GM23338 (cell line): ENCODE measurements around the gene PLCG2. TPM values are rescaled to one million over a fixed set of nuclear protein-coding genes. Genes with fewer than 3 reads are reported as not detected.

ENCODE experiments used
- ATAC-seq: fragments of 200-7000 bp; cut with Tn5 transposase; 3 replicates; pipeline ENCODE4 v1.9.1; 2020
- DNase-seq: peaks from one replicate; pipeline ENCODE4 v3.0.0-alpha.2; 2015; ENCODE audit warnings: low spot score
- H2AFZ ChIP-seq: fragments of 200-600 bp; sonication (generic); 2 replicates; pipeline ENCODE4 v1.8.0; 2016; ENCODE audit warnings: antibody characterized with exemption, mild to moderate bottlenecking, moderate library complexity
- H3F3A ChIP-seq: fragments of 200-600 bp; sonication (generic); replicated peaks from 2 replicates; pipeline ENCODE4 v1.8.0; 2017; ENCODE audit warnings: antibody characterized with exemption, mixed run types, low read depth
- H3K27ac ChIP-seq: fragments of 200-600 bp; sonication (generic); 2 replicates; pipeline ENCODE4 v1.6.1; 2016; ENCODE audit warnings: low read depth
- H3K27me3 ChIP-seq: fragments of 200-600 bp; sonication (generic); 2 replicates; pipeline ENCODE4 v1.8.0; 2016; ENCODE audit warnings: mild to moderate bottlenecking, mixed run types, moderate library complexity; ENCODE audit not compliant: insufficient read depth
- H3K36me3 ChIP-seq: fragments of 200-600 bp; sonication (generic); 2 replicates; pipeline ENCODE4 v1.8.0; 2016; ENCODE audit warnings: mild to moderate bottlenecking; ENCODE audit not compliant: insufficient read depth
- H3K4me1 ChIP-seq: fragments of 200-600 bp; sonication (generic); 2 replicates; pipeline ENCODE4 v1.8.0; 2016; ENCODE audit warnings: mild to moderate bottlenecking, moderate library complexity; ENCODE audit not compliant: insufficient read depth
- H3K4me2 ChIP-seq: fragments of 200-600 bp; sonication (generic); 2 replicates; pipeline ENCODE4 v1.7.1; 2017; ENCODE audit warnings: mixed run types
- H3K4me3 ChIP-seq: fragments of 200-600 bp; sonication (generic); 2 replicates; pipeline ENCODE4 v1.6.1; 2016; ENCODE audit warnings: mixed run types
- H3K79me2 ChIP-seq: fragments of 200-600 bp; sonication (generic); replicated peaks from 2 replicates; pipeline ENCODE4 v1.8.0; 2017; ENCODE audit warnings: mild to moderate bottlenecking; ENCODE audit not compliant: insufficient read depth
- H3K9me2 ChIP-seq: fragments of 200-600 bp; sonication (generic); 2 replicates; pipeline ENCODE4 v1.8.0; 2017; ENCODE audit not compliant: insufficient read depth
- H4K20me1 ChIP-seq: fragments of 200-600 bp; sonication (generic); replicated peaks from 2 replicates; pipeline ENCODE4 v1.8.0; 2017; ENCODE audit warnings: mild to moderate bottlenecking; ENCODE audit not compliant: insufficient read depth
- H3K27ac Mint-ChIP-seq: 2 replicates; pipeline ENCODE4 v1.8.0; 2020; ENCODE audit warnings: inconsistent platforms, mild to moderate bottlenecking, moderate library complexity, mixed read lengths
- H3K27me3 Mint-ChIP-seq: 3 replicates; pipeline ENCODE4 v1.8.0; 2022; ENCODE audit warnings: low read depth, mild to moderate bottlenecking, moderate library complexity, mixed read lengths, inconsistent platforms; ENCODE audit not compliant: insufficient read depth, poor library complexity
- H3K36me3 Mint-ChIP-seq: 3 replicates; pipeline ENCODE4 v1.8.0; 2021; ENCODE audit warnings: low read depth, mild to moderate bottlenecking, inconsistent platforms, moderate library complexity, mixed read lengths
- H3K4me1 Mint-ChIP-seq: 3 replicates; pipeline ENCODE4 v1.8.0; 2020; ENCODE audit warnings: mild to moderate bottlenecking, inconsistent platforms, mixed read lengths
- H3K4me3 Mint-ChIP-seq: 3 replicates; pipeline ENCODE4 v1.8.0; 2021; ENCODE audit warnings: moderate library complexity, mild to moderate bottlenecking, inconsistent platforms, mixed read lengths
- H3K9me3 Mint-ChIP-seq: 3 replicates; pipeline ENCODE4 v1.8.0; 2020; ENCODE audit warnings: moderate library complexity, mild to moderate bottlenecking, inconsistent platforms, mixed read lengths
- CREB1 ChIP-seq: fragments of 250-450 bp; sonication (Bioruptor Pico); IDR thresholded peaks from 2 replicates; pipeline ENCODE4 v1.5.0; 2020; ENCODE audit warnings: low read depth, mild to moderate bottlenecking, moderate library complexity
- EZH2 ChIP-seq: fragments of 200-600 bp; sonication (generic); IDR thresholded peaks from one replicate; pipeline ENCODE4 v1.8.0; 2017; ENCODE audit warnings: antibody characterized with exemption, mild to moderate bottlenecking, low read depth; ENCODE audit not compliant: unreplicated experiment
- EZH2phosphoT487 ChIP-seq: fragments of 200-600 bp; sonication (generic); IDR thresholded peaks from one replicate; pipeline ENCODE4 v1.8.1; 2018; ENCODE audit warnings: antibody characterized with exemption; ENCODE audit not compliant: unreplicated experiment
- JUNB ChIP-seq: IDR thresholded peaks from one replicate; pipeline ENCODE4 v1.6.1; 2016; ENCODE audit warnings: antibody characterized with exemption; ENCODE audit not compliant: unreplicated experiment
- NANOG ChIP-seq: IDR thresholded peaks from 2 replicates; pipeline ENCODE4 v1.6.1; 2016; ENCODE audit warnings: antibody characterized with exemption, borderline replicate concordance
- POLR2AphosphoS5 ChIP-seq: IDR thresholded peaks from 2 replicates; pipeline ENCODE4 v1.6.1; 2016; ENCODE audit warnings: antibody characterized with exemption, low read depth
- STAT1 ChIP-seq: IDR thresholded peaks from one replicate; pipeline ENCODE4 v1.6.1; 2016; ENCODE audit warnings: antibody characterized with exemption; ENCODE audit not compliant: unreplicated experiment
- ZNF114 ChIP-seq: fragments of 250-450 bp; sonication (Bioruptor Pico); IDR thresholded peaks from 2 replicates; pipeline ENCODE4 v1.5.0; 2020; ENCODE audit warnings: mild to moderate bottlenecking, moderate library complexity
- ZNF331 ChIP-seq: fragments of 250-450 bp; sonication (Bioruptor Pico); IDR thresholded peaks from 2 replicates; pipeline ENCODE4 v1.5.0; 2020; ENCODE audit warnings: low read depth, mild to moderate bottlenecking, moderate library complexity
- polyA plus RNA-seq: library from polyadenylated mRNA; unstranded; fragments of >200 nt; fragmentation: Nextera tagmentation; extraction: Ambion mirVana; gene quantifications from 2 replicates; pipeline ENCODE4 v1.2.1, GENCODE V29; 2016
- total RNA-seq: library from RNA; depleted of rRNA; stranded (reverse); fragments of >200 nt; shearing (Covaris generic); gene quantifications from 2 replicates; pipeline ENCODE4 v1.2.3, GENCODE V29; 2014
- TF ChIP-seq, protein P1 (sequence below): IDR thresholded peaks from 2 replicates; pipeline ENCODE4 v1.6.1; 2016; ENCODE audit warnings: antibody characterized with exemption
- TF ChIP-seq, protein P2 (sequence below), 2 experiments: fragments of 200-600 bp in 1 of 2; sonication (generic) in 1 of 2; conservative IDR thresholded peaks; 2 replicates each; pipeline versions ENCODE4 v1.5.1 to v1.6.1; 2016 to 2017; ENCODE audit warnings: antibody characterized with exemption in 2 of 2, low read depth in 2 of 2, mild to moderate bottlenecking in 2 of 2, moderate library complexity in 1 of 2
- TF ChIP-seq, protein P3 (sequence below): IDR thresholded peaks from one replicate; pipeline ENCODE4 v1.6.1; 2018; ENCODE audit warnings: antibody characterized with exemption; ENCODE audit not compliant: unreplicated experiment
- TF ChIP-seq, protein P4 (sequence below): fragments of 250-450 bp; sonication (Bioruptor Pico); IDR thresholded peaks from 2 replicates; pipeline ENCODE4 v1.5.0; 2020; ENCODE audit warnings: mild to moderate bottlenecking, moderate library complexity

PLCG2 gene
- total and polyA plus RNA-seq, 2 experiments from 2014 or later: 2.4 to 5.9 TPM

DNA sequence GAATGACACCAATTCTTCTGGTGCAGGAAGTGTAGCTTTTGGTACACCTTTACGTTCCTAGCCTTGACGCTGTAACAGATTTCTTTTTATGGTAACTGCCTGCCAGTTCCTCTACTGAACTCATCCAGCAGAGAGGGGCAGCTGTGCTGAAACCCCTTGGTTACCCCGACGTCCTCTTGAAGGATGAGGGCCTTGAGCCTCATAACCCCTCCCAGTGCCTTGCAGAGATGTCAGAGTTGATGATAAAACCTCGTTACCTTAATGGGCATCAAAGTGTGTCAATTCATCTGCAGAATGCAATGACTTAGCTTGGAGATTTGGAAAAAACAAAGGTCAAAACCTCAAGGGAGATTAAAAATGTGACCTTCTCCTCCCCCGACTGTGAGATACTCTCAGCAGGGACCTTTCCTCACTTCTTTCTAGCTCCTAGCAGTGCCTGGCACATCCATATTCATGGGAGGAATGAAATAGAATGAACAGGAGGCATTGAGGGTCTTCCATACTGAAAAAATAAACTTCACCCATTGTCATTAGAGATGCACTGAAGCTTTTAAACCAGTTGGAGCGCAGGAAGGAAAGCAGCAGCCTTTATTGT, 163.0 kb downstream of the PLCG2 start:
- Mint-ChIP-seq H3K36me3 (no peaks in the 10 kb centered on the region), H3K27me3 (peaks cover 6% of the 10 kb centered on the region), H3K9me3 (no peaks in the 10 kb centered on the region), H3K4me1 (peaks cover 60% of the 10 kb centered on the region), H3K4me3 (no peak overlapping the region), H3K27ac (no peak overlapping the region)
- Histone ChIP-seq H3K27me3 (no peaks in the 10 kb centered on the region), H3K4me1 (peaks cover 43% of the 10 kb centered on the region), H2AFZ (no peak overlapping the region), H4K20me1 (no peaks in the 10 kb centered on the region), H3K4me2 (peak overlapping the region; percentile 49; the same call in 1 of the 2 replicates), H3F3A (no peaks in the 10 kb centered on the region), H3K79me2 (no peaks in the 10 kb centered on the region), H3K36me3 (no peaks in the 10 kb centered on the region), H3K9me2 (no peaks in the 10 kb centered on the region), H3K4me3 (no peak overlapping the region), H3K27ac (no peak overlapping the region; the same call in 1 of the 2 replicates)
- TF ChIP-seq EZH2 (no peak), ZNF331 (CRISPR knock-in tag) (no peak), ZNF114 (CRISPR knock-in tag) (no peak), JUNB (no peak), CREB1 (CRISPR knock-in tag) (no peak), EZH2phosphoT487 (no peak), POLR2AphosphoS5 (no peak), NANOG (no peak), STAT1 (no peak)
- TF ChIP-seq, protein P1, sequence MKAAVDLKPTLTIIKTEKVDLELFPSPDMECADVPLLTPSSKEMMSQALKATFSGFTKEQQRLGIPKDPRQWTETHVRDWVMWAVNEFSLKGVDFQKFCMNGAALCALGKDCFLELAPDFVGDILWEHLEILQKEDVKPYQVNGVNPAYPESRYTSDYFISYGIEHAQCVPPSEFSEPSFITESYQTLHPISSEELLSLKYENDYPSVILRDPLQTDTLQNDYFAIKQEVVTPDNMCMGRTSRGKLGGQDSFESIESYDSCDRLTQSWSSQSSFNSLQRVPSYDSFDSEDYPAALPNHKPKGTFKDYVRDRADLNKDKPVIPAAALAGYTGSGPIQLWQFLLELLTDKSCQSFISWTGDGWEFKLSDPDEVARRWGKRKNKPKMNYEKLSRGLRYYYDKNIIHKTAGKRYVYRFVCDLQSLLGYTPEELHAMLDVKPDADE: no peak
- TF ChIP-seq, protein P2, sequence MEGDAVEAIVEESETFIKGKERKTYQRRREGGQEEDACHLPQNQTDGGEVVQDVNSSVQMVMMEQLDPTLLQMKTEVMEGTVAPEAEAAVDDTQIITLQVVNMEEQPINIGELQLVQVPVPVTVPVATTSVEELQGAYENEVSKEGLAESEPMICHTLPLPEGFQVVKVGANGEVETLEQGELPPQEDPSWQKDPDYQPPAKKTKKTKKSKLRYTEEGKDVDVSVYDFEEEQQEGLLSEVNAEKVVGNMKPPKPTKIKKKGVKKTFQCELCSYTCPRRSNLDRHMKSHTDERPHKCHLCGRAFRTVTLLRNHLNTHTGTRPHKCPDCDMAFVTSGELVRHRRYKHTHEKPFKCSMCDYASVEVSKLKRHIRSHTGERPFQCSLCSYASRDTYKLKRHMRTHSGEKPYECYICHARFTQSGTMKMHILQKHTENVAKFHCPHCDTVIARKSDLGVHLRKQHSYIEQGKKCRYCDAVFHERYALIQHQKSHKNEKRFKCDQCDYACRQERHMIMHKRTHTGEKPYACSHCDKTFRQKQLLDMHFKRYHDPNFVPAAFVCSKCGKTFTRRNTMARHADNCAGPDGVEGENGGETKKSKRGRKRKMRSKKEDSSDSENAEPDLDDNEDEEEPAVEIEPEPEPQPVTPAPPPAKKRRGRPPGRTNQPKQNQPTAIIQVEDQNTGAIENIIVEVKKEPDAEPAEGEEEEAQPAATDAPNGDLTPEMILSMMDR (conservative IDR thresholded peaks at IDR 0.05; ENCODE audit: low read depth in 2 of 2): no peak
- TF ChIP-seq, protein P3, sequence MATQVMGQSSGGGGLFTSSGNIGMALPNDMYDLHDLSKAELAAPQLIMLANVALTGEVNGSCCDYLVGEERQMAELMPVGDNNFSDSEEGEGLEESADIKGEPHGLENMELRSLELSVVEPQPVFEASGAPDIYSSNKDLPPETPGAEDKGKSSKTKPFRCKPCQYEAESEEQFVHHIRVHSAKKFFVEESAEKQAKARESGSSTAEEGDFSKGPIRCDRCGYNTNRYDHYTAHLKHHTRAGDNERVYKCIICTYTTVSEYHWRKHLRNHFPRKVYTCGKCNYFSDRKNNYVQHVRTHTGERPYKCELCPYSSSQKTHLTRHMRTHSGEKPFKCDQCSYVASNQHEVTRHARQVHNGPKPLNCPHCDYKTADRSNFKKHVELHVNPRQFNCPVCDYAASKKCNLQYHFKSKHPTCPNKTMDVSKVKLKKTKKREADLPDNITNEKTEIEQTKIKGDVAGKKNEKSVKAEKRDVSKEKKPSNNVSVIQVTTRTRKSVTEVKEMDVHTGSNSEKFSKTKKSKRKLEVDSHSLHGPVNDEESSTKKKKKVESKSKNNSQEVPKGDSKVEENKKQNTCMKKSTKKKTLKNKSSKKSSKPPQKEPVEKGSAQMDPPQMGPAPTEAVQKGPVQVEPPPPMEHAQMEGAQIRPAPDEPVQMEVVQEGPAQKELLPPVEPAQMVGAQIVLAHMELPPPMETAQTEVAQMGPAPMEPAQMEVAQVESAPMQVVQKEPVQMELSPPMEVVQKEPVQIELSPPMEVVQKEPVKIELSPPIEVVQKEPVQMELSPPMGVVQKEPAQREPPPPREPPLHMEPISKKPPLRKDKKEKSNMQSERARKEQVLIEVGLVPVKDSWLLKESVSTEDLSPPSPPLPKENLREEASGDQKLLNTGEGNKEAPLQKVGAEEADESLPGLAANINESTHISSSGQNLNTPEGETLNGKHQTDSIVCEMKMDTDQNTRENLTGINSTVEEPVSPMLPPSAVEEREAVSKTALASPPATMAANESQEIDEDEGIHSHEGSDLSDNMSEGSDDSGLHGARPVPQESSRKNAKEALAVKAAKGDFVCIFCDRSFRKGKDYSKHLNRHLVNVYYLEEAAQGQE: no peak
- TF ChIP-seq, protein P4, sequence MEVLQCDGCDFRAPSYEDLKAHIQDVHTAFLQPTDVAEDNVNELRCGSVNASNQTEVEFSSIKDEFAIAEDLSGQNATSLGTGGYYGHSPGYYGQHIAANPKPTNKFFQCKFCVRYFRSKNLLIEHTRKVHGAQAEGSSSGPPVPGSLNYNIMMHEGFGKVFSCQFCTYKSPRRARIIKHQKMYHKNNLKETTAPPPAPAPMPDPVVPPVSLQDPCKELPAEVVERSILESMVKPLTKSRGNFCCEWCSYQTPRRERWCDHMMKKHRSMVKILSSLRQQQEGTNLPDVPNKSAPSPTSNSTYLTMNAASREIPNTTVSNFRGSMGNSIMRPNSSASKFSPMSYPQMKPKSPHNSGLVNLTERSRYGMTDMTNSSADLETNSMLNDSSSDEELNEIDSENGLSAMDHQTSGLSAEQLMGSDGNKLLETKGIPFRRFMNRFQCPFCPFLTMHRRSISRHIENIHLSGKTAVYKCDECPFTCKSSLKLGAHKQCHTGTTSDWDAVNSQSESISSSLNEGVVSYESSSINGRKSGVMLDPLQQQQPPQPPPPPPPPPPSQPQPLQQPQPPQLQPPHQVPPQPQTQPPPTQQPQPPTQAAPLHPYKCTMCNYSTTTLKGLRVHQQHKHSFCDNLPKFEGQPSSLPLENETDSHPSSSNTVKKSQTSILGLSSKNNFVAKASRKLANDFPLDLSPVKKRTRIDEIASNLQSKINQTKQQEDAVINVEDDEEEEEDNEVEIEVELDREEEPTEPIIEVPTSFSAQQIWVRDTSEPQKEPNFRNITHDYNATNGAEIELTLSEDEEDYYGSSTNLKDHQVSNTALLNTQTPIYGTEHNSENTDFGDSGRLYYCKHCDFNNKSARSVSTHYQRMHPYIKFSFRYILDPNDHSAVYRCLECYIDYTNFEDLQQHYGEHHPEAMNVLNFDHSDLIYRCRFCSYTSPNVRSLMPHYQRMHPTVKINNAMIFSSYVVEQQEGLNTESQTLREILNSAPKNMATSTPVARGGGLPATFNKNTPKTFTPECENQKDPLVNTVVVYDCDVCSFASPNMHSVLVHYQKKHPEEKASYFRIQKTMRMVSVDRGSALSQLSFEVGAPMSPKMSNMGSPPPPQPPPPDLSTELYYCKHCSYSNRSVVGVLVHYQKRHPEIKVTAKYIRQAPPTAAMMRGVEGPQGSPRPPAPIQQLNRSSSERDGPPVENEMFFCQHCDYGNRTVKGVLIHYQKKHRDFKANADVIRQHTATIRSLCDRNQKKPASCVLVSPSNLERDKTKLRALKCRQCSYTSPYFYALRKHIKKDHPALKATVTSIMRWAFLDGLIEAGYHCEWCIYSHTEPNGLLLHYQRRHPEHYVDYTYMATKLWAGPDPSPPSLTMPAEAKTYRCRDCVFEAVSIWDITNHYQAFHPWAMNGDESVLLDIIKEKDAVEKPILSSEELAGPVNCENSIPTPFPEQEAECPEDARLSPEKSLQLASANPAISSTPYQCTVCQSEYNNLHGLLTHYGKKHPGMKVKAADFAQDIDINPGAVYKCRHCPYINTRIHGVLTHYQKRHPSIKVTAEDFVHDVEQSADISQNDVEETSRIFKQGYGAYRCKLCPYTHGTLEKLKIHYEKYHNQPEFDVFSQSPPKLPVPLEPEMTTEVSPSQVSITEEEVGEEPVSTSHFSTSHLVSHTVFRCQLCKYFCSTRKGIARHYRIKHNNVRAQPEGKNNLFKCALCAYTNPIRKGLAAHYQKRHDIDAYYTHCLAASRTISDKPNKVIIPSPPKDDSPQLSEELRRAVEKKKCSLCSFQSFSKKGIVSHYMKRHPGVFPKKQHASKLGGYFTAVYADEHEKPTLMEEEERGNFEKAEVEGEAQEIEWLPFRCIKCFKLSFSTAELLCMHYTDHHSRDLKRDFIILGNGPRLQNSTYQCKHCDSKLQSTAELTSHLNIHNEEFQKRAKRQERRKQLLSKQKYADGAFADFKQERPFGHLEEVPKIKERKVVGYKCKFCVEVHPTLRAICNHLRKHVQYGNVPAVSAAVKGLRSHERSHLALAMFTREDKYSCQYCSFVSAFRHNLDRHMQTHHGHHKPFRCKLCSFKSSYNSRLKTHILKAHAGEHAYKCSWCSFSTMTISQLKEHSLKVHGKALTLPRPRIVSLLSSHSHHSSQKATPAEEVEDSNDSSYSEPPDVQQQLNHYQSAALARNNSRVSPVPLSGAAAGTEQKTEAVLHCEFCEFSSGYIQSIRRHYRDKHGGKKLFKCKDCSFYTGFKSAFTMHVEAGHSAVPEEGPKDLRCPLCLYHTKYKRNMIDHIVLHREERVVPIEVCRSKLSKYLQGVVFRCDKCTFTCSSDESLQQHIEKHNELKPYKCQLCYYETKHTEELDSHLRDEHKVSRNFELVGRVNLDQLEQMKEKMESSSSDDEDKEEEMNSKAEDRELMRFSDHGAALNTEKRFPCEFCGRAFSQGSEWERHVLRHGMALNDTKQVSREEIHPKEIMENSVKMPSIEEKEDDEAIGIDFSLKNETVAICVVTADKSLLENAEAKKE (CRISPR knock-in tag): no peak
- no peak for DNase-seq
- no peak for ATAC-seq
